Measurements from ENCODE around the gene NAA80.

DNA sequence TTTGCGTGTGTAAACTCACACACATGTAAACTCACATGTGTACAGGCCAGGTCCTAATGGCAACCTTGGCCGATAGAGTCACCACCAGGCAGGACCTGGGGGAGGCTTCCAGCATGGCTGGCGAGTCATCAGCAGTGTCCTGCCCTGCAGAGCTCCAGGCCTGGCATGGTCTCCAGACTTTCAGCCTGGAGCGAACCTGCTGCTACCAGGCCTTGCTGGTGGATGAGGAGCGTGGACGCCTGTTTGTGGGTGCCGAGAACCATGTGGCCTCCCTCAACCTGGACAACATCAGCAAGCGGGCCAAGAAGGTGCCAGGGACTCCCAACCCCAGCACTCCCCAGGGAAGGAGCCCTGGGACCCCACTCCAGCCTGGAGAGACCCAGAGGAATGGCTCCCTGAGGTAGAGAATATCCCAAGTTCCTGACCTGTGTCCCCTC, 29.2 kb downstream of the NAA80 start:
- no peak for TF ChIP-seq CTCF (IDR thresholded peaks at IDR 0.05)
- no peak for TF ChIP-seq POLR2A (IDR thresholded peaks at IDR 0.05)

Measured in body of pancreas (tissue), 4 donors.